Trophoblast cell (in vitro differentiated cells and primary cell): ENCODE data around the gene BTBD7.
A peak's percentile ranks its signal among the peaks of the same experiment; 100 is the strongest.

ENCODE experiments used
- DNase-seq, 2 donors: peaks; one replicate each; pipeline ENCODE4 v3.0.0-alpha.2; 2016
- H2AFZ ChIP-seq: 2 replicates; pipeline ENCODE4 v1.6.1; 2013; ENCODE audit warnings: low read length, moderate library complexity, mild to moderate bottlenecking; ENCODE audit not compliant: insufficient read depth, poor library complexity
- H2AK5ac ChIP-seq: 2 replicates; pipeline ENCODE4 v1.6.1; 2013; ENCODE audit warnings: mild to moderate bottlenecking, low read length
- H2BK120ac ChIP-seq: 2 replicates; pipeline ENCODE4 v1.6.1; 2013; ENCODE audit warnings: low read length, mild to moderate bottlenecking, moderate library complexity; ENCODE audit not compliant: insufficient read depth, poor library complexity
- H2BK12ac ChIP-seq: 2 replicates; pipeline ENCODE4 v1.6.1; 2013; ENCODE audit warnings: mild to moderate bottlenecking, low read length, moderate library complexity
- H2BK5ac ChIP-seq: 2 replicates; pipeline ENCODE4 v1.6.1; 2013; ENCODE audit warnings: low read length, low read depth, moderate library complexity, mild to moderate bottlenecking; ENCODE audit not compliant: poor library complexity
- H3K14ac ChIP-seq: 2 replicates; pipeline ENCODE4 v1.6.1; 2013; ENCODE audit warnings: mild to moderate bottlenecking, low read length
- H3K18ac ChIP-seq: 2 replicates; pipeline ENCODE4 v1.6.1; 2013; ENCODE audit warnings: mild to moderate bottlenecking, low read length
- H3K23ac ChIP-seq: 2 replicates; pipeline ENCODE4 v1.6.1; 2013; ENCODE audit warnings: low read length
- H3K27ac ChIP-seq: 2 replicates; pipeline ENCODE4 v1.5.1; 2013; ENCODE audit warnings: low read depth, mild to moderate bottlenecking, inconsistent platforms, low read length, moderate library complexity
- H3K27me3 ChIP-seq: 2 replicates; pipeline ENCODE4 v1.6.1; 2013; ENCODE audit warnings: inconsistent platforms, mild to moderate bottlenecking, low read length, moderate library complexity; ENCODE audit not compliant: insufficient read depth
- H3K36me3 ChIP-seq, 2 experiments: 1 replicate in 1 of 2; 2 replicates in 1 of 2; pipeline ENCODE4 v1.6.1; 2013; ENCODE audit warnings: low read length in 2 of 2, mild to moderate bottlenecking in 2 of 2, moderate library complexity in 1 of 2; ENCODE audit not compliant: insufficient read depth in 2 of 2, control insufficient read depth in 1 of 2
- H3K4ac ChIP-seq: 2 replicates; pipeline ENCODE4 v1.6.1; 2013; ENCODE audit warnings: low read depth, mild to moderate bottlenecking, low read length, moderate library complexity
- H3K4me1 ChIP-seq, 2 experiments: 1 replicate in 1 of 2; 2 replicates in 1 of 2; pipeline ENCODE4 v1.6.1; 2013; ENCODE audit warnings: low read length in 2 of 2, mild to moderate bottlenecking in 2 of 2, moderate library complexity in 1 of 2; ENCODE audit not compliant: insufficient read depth in 2 of 2, control insufficient read depth in 1 of 2
- H3K4me2 ChIP-seq: 2 replicates; pipeline ENCODE4 v1.6.1; 2013; ENCODE audit warnings: inconsistent platforms, mild to moderate bottlenecking, low read length, moderate library complexity
- H3K4me3 ChIP-seq: 2 replicates; pipeline ENCODE4 v1.5.1; 2013; ENCODE audit warnings: mild to moderate bottlenecking, low read depth, low read length, inconsistent platforms
- H3K79me1 ChIP-seq: one replicate; pipeline ENCODE4 v1.6.1; 2013; ENCODE audit warnings: low read length
- H3K79me2 ChIP-seq: 2 replicates; pipeline ENCODE4 v1.6.1; 2013; ENCODE audit warnings: low read length, mild to moderate bottlenecking; ENCODE audit not compliant: control insufficient read depth, insufficient read depth, poor library complexity
- H3K9ac ChIP-seq: 2 replicates; pipeline ENCODE4 v1.6.1; 2013; ENCODE audit warnings: mild to moderate bottlenecking, low read length
- H3K9me3 ChIP-seq: 2 replicates; pipeline ENCODE4 v1.6.1; 2013; ENCODE audit warnings: low read depth, mild to moderate bottlenecking, control low read depth, inconsistent platforms, low read length; ENCODE audit not compliant: insufficient read depth
- H4K12ac ChIP-seq: 2 replicates; pipeline ENCODE4 v1.6.1; 2013; ENCODE audit warnings: low read depth, mild to moderate bottlenecking, low read length, moderate library complexity
- H4K8ac ChIP-seq: 2 replicates; pipeline ENCODE4 v1.6.1; 2013; ENCODE audit warnings: low read depth, mild to moderate bottlenecking, low read length, moderate library complexity
- H4K91ac ChIP-seq: one replicate; pipeline ENCODE4 v1.6.1; 2013; ENCODE audit warnings: low read depth, mild to moderate bottlenecking, low read length, moderate library complexity
- WGBS: extraction: QIAGEN DNeasy Blood & Tissue Kit; methylation state at CpG from one replicate; pipeline ENCODE4 v1.1.7; 2013; ENCODE audit warnings: missing lambda C conversion rate; ENCODE audit not compliant: insufficient read length, insufficient coverage; ENCODE audit errors: extremely low coverage; 5-methylcytosine and 5-hydroxymethylcytosine counted together

The BTBD7 gene

DNA sequence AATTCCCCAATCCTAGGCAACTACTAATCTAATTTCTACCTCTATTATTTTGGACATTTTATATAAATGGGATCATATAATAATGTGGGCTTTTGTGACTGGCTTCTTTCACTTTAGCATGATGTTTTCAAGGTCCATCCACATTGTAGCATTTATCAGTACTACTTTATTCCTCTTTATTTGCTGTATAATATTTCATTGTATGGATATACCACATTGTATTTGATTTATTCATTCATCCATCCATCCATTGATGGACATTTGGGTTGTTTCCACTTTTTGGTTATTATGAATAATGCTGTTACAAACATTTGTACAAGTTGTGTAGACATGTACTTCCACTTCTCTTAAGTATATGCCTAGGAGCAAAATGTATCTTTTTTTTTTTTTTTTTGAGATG is 17.3 kb downstream of the BTBD7 start:
- DNase-seq: no peak
- H4K8ac ChIP-seq: no peak overlapping the region
- H3K27me3 ChIP-seq: no peaks in the 10 kb centered on the region
- peaks cover 6 to 10% of the 10 kb centered on the region in 2 experiments for H3K4me1 ChIP-seq
- H3K4me2 ChIP-seq: no peak overlapping the region
- H3K4ac ChIP-seq: no peak overlapping the region
- peaks cover 0 to 2% of the 10 kb centered on the region in 2 experiments for H3K36me3 ChIP-seq
- peaks cover 6% of the 10 kb centered on the region for H3K79me2 ChIP-seq
- no peak overlapping the region for H3K23ac ChIP-seq
- no peaks in the 10 kb centered on the region for H3K9me3 ChIP-seq
- H3K14ac ChIP-seq: no peak overlapping the region
- H3K18ac ChIP-seq: no peak overlapping the region
- H2BK12ac ChIP-seq: no peak overlapping the region
- no peak overlapping the region for H3K4me3 ChIP-seq
- H3K9ac ChIP-seq: no peak overlapping the region
- H2BK5ac ChIP-seq: no peak overlapping the region
- H2BK120ac ChIP-seq: no peak overlapping the region
- no peak overlapping the region for H4K91ac ChIP-seq
- H3K79me1 ChIP-seq: no peaks in the 10 kb centered on the region
- no peak overlapping the region for H3K27ac ChIP-seq
- H2AK5ac ChIP-seq: no peak overlapping the region
- no peak overlapping the region for H4K12ac ChIP-seq
- no peak overlapping the region for H2AFZ ChIP-seq

DNA sequence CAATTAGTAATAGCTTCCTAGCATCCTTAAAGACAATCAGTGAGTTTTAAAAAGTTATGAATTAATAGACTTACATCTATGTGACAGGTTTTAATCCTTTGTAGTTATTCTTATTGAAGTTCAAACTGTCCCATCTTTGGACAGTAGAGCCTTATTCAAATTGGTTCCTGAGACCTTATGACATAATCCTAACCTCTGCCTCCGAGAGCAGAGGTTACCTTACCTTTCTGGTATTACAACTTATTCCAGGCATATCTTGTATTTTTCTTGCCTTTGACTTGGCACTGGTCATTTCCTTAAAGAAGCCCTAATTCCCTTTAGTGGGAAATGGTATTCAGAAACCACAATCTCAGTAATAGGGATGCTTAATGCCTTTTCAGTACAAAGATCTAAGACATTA is 21.8 kb downstream of the BTBD7 start:
- peak in 1 of 2 donors; percentile 69 for DNase-seq
- Histone ChIP-seq H3K9me3 (no peaks in the 10 kb centered on the region), H3K36me3 (peaks cover 0 to 2% of the 10 kb centered on the region in 2 experiments), H2BK12ac (no peak overlapping the region), H3K4ac (no peak overlapping the region), H3K9ac (no peak overlapping the region), H3K4me1 (peaks cover 0 to 6% of the 10 kb centered on the region in 2 experiments), H4K8ac (no peak overlapping the region), H2AK5ac (no peak overlapping the region), H3K27ac (no peak overlapping the region), H3K4me3 (no peak overlapping the region), H3K79me1 (no peaks in the 10 kb centered on the region), H3K14ac (no peak overlapping the region), H3K23ac (no peak overlapping the region), H3K4me2 (no peak overlapping the region), H4K91ac (no peak overlapping the region), H3K18ac (no peak overlapping the region), H2AFZ (no peak overlapping the region), H3K79me2 (peaks cover 4% of the 10 kb centered on the region), H2BK120ac (no peak overlapping the region), H2BK5ac (no peak overlapping the region), H4K12ac (no peak overlapping the region), H3K27me3 (no peaks in the 10 kb centered on the region)
- WGBS: no CpG with 5 or more reads among the region's 1 CpG

DNA sequence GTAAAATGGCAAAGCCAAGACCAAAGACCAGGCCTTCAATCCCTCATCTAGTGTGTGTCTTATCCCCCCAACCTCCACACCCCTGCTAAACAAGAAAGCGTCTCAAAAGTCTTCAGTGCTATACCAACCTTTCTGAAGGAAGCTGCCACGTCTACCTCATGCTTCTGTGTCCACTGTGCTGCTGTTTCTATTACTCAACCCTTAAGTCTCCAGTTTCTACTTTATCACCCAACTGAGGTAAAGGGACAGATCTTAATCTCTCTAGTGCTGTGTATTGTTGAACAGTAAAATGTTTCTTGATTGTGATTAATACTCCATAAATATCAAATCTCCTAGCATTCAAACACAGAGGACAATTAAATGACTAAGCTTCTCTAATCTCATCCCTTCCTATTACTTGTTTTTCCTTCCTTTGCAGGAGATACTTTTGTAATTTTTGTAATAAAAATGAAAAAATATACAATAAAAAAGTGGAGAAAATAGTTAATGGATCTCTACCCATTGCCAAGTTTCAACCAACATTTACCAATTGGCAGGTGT is 23.3 kb downstream of the BTBD7 start:
- H3K36me3 ChIP-seq: peaks cover 0 to 2% of the 10 kb centered on the region in 2 experiments
- DNase-seq: peak in 1 of 2 donors; percentile 30
- H3K27me3 ChIP-seq: no peaks in the 10 kb centered on the region
- H3K18ac ChIP-seq: no peak overlapping the region
- H3K4me1 ChIP-seq: peaks cover 2 to 10% of the 10 kb centered on the region in 2 experiments
- WGBS: no CpG with 5 or more reads among the region's 2 CpGs
- no peak overlapping the region for H2BK5ac ChIP-seq
- no peak overlapping the region for H3K4ac ChIP-seq
- no peak overlapping the region for H2AK5ac ChIP-seq
- H4K91ac ChIP-seq: no peak overlapping the region
- H3K27ac ChIP-seq: no peak overlapping the region
- H3K9ac ChIP-seq: no peak overlapping the region
- H2BK12ac ChIP-seq: no peak overlapping the region
- H3K14ac ChIP-seq: no peak overlapping the region
- peaks cover 2% of the 10 kb centered on the region for H3K79me1 ChIP-seq
- H4K12ac ChIP-seq: no peak overlapping the region
- no peak overlapping the region for H4K8ac ChIP-seq
- H2AFZ ChIP-seq: no peak overlapping the region
- no peak overlapping the region for H3K23ac ChIP-seq
- H3K9me3 ChIP-seq: no peaks in the 10 kb centered on the region
- H2BK120ac ChIP-seq: no peak overlapping the region
- H3K4me2 ChIP-seq: no peak overlapping the region
- H3K79me2 ChIP-seq: peaks cover 5% of the 10 kb centered on the region
- no peak overlapping the region for H3K4me3 ChIP-seq

DNA sequence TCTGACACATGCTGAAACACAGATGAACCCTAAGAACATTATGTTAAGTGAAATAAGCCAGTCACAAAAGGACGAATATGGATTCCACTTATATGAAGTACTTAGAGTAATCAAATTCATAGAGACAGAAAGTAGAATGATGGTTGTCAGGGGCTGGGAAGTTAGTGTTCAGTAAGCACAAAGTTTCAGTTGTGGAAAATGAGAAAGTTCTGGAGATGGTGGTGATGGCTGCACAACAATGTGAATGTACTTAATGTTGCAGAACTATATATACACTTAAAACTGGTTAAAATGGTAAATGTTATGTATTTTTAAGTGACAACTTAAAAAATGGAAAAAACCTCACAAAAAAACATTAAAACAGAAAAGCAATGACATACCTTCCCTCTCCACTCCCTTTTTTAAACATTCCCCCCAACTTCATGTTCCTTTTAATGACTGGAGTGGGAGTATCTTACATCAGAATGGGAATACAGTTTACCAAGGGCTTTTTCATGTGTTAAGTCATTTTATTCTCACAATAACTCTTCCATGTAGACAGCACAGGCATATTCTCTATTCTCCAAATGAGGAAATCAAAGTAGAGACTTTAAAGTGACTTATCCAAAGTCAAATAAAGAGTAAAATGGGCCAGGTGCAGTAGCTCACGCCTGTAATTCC is 24.0 kb downstream of the BTBD7 start:
- Histone ChIP-seq H3K4ac (no peak overlapping the region), H3K79me2 (peaks cover 6% of the 10 kb centered on the region), H3K27me3 (no peaks in the 10 kb centered on the region), H3K4me2 (no peak overlapping the region), H2BK5ac (no peak overlapping the region), H3K9ac (no peak overlapping the region), H2BK120ac (no peak overlapping the region), H4K91ac (no peak overlapping the region), H3K4me3 (no peak overlapping the region), H2AK5ac (no peak overlapping the region), H3K27ac (no peak overlapping the region), H3K9me3 (no peaks in the 10 kb centered on the region), H4K12ac (no peak overlapping the region), H3K4me1 (peaks cover 4 to 15% of the 10 kb centered on the region in 2 experiments), H2AFZ (no peak overlapping the region), H3K79me1 (peaks cover 4% of the 10 kb centered on the region), H3K18ac (no peak overlapping the region), H3K23ac (no peak overlapping the region), H3K36me3 (peaks cover 0 to 2% of the 10 kb centered on the region in 2 experiments), H3K14ac (no peak overlapping the region), H2BK12ac (no peak overlapping the region), H4K8ac (no peak overlapping the region)
- WGBS: no CpG with 5 or more reads among the region's 2 CpGs
- no peak for DNase-seq
